ENCODE results near the gene CDH11.

CDH11 gene

DNA sequence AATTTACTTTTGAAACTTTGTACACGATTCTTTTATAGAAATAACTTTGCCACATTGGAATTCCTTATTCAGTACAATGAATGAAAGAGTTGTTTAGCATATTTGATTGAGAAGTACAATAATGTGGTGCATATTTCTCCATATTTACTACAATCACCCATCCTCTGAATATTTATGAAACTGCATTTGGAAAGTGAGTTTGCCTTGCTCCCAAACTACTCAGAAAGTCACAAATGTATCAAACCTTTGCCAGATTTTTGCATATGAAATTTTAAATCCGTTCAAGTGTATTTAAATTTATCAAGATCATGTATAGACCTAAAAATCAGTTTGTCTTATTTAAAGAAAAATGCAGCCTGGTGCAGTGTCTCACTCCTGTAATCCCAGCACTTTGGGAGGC is 148.7 kb downstream of the CDH11 start:
- DNase-seq = no peak

DNA sequence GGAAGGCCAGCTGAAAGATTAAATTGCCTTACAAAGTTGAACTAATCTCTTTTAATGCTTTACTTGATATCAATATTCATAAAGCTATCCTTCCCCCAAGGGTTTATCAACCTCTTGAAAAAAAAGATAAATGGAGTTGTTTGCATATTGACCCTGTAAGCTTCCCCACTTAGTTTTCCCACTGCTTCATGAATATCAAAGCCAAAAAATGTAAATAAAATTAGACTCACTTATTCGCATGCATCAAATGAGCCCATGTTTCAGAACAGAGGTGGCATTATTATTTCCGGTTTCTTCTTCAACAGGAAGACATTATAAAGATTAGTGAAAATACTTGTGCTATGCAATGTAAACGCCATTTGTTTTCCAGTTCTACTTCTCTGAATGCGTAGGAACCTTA is 150.7 kb downstream of the CDH11 start:
- no peak for DNase-seq

DNA sequence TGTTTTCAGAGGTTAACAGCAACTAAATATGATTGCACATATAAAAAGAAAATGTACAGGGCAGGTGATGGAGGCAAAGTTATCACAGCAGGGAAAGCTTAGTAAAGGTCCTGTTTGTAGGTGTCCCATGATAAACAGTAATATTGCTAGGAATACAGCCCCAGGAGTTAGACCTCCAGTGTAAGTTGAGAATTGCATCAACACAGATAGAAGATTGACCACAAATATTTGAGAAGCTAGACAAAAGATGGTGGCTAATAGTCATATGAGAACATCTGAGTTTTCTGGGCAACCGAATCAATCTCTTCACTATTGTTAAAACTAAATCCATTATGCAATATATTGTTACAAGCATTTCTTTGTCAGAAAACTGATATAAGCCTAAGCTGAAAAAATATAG is 152.6 kb downstream of the CDH11 start:
- no peak for DNase-seq

DNA sequence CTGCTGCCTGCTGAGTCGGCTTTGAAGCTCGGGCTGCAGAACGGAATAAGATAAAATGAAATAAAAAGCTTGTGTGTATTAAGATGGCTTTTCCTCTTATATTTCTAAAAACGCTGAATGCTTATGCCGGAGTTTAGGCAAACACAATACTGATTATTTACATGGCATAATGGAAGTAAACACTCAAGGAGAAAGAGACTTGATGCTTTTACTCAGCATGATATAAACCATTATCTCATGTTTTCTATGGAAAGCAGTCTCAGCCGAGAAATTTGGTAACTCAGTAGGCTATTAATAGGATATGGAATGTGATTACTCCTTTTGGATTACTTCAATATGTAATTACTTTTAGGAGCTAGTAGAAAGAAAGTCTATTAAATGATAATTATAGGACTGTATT is 153.3 kb downstream of the CDH11 start:
- no peak for DNase-seq

- DNase-seq = no peak
These were observed 157.7 kb downstream of the CDH11 start for GRCh38 chr16:64964126-64964540.

- DNase-seq = no peak
These were observed 159.1 kb downstream of the CDH11 start for GRCh38 chr16:64962786-64963185.

GRCh38 chr16:64957246-64957645 is 164.6 kb downstream of the CDH11 start:
- no peak for DNase-seq

- no peak for DNase-seq
These were observed 169.7 kb downstream of the CDH11 start for GRCh38 chr16:64952177-64952576.

DNA sequence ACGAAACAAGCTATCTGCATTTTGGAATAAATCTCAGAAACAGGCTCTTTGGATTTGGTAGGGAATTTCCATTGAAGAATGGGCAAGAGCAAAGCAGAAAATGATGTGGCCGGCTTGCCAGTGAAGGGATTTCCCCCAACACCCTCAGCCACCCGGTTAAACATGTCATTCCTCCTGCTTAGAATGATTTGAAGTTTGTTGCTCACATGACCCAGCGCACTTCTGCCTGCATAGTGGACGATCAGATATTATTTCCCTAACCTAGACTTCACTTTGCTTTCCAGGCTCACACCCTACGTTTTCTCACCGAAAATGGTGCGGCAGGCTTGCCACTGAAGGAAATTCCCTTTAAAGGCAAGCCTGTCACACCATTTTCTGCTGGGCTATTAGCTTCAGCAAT is 170.7 kb downstream of the CDH11 start:
- no peak for DNase-seq

- no peak for DNase-seq
These were observed 171.1 kb downstream of the CDH11 start for GRCh38 chr16:64950731-64951130.

GRCh38 chr16:64950262-64950661 is 171.6 kb downstream of the CDH11 start:
- no peak for DNase-seq

DNA sequence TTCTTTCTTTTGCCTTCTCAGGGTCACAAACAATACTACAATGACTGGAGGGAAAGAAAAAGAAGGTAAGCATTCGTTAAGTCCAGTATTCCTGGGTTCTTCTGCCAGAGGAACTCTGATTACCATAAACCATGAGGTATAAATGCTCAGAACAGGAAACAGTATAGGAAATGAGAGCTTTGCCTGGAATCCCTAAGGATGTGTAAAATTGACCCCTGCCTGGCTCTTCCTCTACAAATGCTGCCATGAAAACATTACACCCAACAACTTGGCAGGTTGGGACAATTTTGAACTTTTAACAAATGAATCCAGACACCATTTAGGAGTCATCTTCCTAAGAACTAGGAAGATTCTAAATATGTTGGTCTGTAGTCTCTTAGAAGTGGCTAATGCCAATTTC is 173.8 kb downstream of the CDH11 start:
- DNase-seq = no peak

DNA sequence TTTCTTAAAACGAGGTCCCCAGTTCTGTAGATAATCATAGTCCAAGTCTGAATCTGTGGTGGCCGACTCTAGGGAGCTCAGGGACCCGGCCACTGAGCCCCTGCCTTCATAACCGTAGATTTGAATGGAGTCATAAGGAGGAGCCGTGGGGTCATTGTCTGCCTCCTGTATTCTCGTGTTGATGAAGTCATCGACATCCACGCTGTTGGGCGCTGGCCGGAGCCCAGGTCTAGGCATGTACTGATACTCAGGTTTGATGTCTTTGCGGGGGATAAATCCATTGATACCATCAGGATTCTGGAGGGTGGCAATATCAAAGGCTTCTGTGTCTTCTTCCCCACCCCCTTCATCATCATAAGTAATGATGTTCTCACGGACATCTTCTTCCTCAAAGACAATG is 174.2 kb downstream of the CDH11 start:
- no peak for DNase-seq

- no peak for DNase-seq
These were observed 188.0 kb downstream of the CDH11 start for GRCh38 chr16:64933885-64934284.

GRCh38 chr16:64926476-64926875 is 195.4 kb downstream of the CDH11 start:
- DNase-seq = no peak

- no peak for DNase-seq
These were observed 196.7 kb downstream of the CDH11 start for GRCh38 chr16:64925166-64925565.

DNA sequence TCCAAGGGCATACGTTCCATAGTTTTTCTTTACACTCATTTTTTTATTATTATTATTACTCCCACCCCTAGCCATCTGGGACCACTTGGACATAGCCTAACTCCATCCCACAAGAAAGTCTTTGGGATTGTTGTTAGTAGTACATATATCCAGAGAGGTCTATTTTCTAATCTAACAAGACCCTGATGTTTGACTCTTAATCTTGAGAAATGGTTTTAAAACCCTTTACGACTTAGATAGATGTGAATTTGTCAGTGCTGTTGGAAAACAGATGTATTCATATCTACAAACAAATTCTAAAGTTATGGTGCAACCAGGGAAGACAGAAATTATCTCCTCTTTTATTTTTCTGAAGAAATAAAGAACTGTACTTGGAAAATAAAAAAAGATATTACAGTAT is 197.8 kb downstream of the CDH11 start:
- no peak for DNase-seq

- DNase-seq = no peak
These were observed 201.8 kb downstream of the CDH11 start for GRCh38 chr16:64919929-64920607.

DNA sequence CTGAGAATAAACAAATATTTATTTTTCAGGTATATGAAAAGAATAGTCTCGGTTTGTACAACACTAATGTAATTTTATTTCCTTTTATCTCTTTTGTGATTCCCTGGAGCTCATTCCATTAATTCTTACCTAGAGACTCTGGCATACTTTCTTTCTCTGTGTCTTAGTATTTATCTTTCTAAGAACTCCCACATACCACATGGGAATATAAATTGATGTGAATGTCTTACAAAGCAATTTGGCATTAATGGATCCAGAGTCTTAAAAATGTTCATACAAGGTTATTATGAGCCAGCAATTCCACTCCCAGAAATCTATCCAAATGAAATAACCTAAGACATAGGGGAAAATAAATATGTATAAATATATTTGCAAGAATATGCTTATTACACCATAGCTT is 202.7 kb downstream of the CDH11 start:
- no peak for DNase-seq

GRCh38 chr16:64916051-64916450 is 205.8 kb downstream of the CDH11 start:
- no peak for DNase-seq

DNA sequence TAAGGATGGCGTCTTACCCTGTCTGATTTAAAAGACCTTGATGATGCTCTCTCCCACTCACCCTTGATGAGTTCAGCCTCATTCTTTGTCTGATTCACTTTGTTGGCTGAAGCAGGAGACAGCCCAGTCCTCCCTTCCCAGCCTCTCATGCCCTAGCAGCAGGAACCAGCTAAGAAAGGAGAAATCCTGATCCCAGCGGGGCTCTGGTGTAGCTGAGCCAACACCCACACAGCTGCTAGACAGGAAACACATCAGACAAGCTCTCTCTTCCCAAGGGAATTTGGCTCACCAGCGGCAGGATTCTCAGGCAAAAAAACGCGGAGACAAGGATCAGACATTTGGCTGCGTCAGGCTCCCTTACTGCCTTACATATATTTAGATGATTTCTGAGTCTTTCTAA is 211.5 kb downstream of the CDH11 start:
- DNase-seq = no peak

DNA sequence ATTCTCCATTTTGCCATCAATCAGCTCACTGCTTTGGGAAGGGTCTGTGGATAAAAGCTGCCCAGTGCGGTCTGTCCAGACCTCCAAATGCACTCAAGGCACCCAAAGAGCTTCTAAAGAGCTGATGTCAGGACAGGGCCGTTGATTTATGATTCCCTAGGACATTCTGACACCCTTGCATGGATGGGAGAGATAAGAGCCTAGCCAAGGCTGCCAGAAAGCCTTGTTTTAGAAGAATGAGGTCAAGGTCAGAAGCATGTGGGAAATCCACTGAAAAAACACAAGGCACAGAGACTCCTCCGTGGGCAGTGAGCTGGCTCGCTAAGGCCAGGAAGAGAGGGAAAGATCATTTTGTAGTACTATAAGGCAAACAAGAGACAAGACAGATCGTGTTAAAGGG is 214.0 kb downstream of the CDH11 start:
- no peak for DNase-seq

GRCh38 chr16:64903770-64904169 is 218.1 kb downstream of the CDH11 start:
- no peak for DNase-seq

GRCh38 chr16:64900517-64900916 is 221.3 kb downstream of the CDH11 start:
- DNase-seq = no peak

DNA sequence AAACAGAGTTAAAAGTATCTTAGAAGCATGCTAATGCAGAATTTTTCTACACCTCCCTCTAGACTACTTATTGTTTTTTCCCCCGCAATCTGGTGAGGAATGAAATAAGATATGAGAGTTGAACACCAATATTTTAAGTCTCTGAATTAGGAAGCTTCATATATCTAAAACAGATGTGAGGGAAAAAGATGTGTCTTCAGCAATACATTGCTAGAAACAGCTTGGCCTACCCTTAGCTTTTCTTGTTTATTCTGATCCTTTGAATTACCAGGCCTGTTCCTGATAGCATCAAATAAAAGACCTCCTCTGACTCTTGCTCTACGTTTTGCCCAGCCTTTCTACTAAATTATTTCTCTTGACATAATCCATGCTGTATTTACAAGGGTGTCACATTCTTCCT is 221.8 kb downstream of the CDH11 start:
- DNase-seq = no peak

DNA sequence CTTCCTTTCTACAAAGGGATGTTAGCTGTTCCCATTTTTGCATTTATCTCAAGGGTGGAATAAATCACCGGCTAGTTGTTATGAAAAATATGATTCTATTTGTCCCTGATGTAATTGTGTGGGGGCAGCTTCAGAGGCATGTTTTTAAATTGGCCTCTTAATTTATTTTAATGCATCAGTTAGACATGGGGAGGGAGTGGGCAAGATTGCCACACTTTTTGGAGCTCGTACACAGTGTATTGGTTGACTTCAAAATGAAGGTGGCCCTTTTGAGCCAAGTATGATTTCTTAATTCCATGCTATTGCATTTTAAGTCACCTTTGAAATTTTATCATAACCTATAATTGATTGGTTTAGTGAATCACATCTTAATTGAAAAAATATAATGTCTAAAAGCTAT is 223.7 kb downstream of the CDH11 start:
- DNase-seq = no peak
